ENCODE results near the gene SMURF2. TPM values are rescaled to one million over a fixed set of nuclear protein-coding genes. Genes with fewer than 3 reads are reported as not detected.

The SMURF2 gene
- polyA plus RNA-seq, 1 of the 3 experiments (the other 2 are of a cell fraction), result 36.6 TPM

GRCh38 chr17:64626827-64627226, 35.3 kb downstream of the SMURF2 start:
- POLR2A ChIA-PET, result interaction anchor here (0.5 kb wide), 1 partner anchor 9 kb away, joined by 3 read pairs; no protein-coding TSS in a partner anchor
- peaks cover 0 to 6% of the 10 kb centered on the region in 2 experiments; a peak in 1 of 4 replicates for H3K4me1 ChIP-seq (ENCODE audit: control insufficient read depth in 1 of 2, insufficient read depth in 2 of 2, low read depth in 1 of 2, low read length in 1 of 2)
- peaks cover 98% of the 10 kb centered on the region for H4K20me1 ChIP-seq (ENCODE audit: insufficient read depth)

GRCh38 chr17:64625541-64625940, 36.6 kb downstream of the SMURF2 start:
- POLR2A ChIA-PET, result no interaction called here
- TF ChIP-seq CTCF (IDR thresholded peaks at IDR 0.05) (no peak), POLR2AphosphoS5 (IDR thresholded peaks at IDR 0.05; ENCODE audit: low read depth, low read length) (no peak), SMC3 (IDR thresholded peaks at IDR 0.05; ENCODE audit: low read depth, low read length) (no peak), REST (IDR thresholded peaks at IDR 0.05; ENCODE audit: low read depth, low read length) (no peak), FOXM1 (IDR thresholded peaks at IDR 0.05; ENCODE audit: low read depth) (no peak)

More at GRCh38 chr17:64626827-64627226, 35.3 kb downstream of the SMURF2 start:
- Histone ChIP-seq H2AFZ (ENCODE audit: low read depth) (no peak overlapping the region), H3K4me2 (no peak overlapping the region), H3K27ac (ENCODE audit: low read depth in 2 of 2, low read length in 1 of 2) (peak overlapping the region in 1 of 2 experiments; percentile 68; a peak in 1 of 4 replicates), H3F3A (replicated peaks; ENCODE audit: insufficient read depth) (peaks cover 73% of the 10 kb centered on the region), H3K36me3 (replicated peaks in 1 of 2; ENCODE audit: control insufficient read depth in 1 of 2, insufficient read depth in 2 of 2, low read length in 1 of 2) (peaks cover 0 to 34% of the 10 kb centered on the region in 2 experiments), H3K9me2 (no peaks in the 10 kb centered on the region), H3K79me2 (ENCODE audit: insufficient read depth) (peaks cover 100% of the 10 kb centered on the region), H3K9me3 (no peaks in the 10 kb centered on the region), H3K27me3 (ENCODE audit: insufficient read depth) (no peaks in the 10 kb centered on the region), H3K9ac (no peak overlapping the region), H3K4me3 (ENCODE audit: low read depth in 2 of 2, low read length in 1 of 2) (no peak overlapping the region)
- 94% methylated on average over 3 of the region's 3 CpGs for WGBS (ENCODE audit: low lambda C conversion rate)
- CTCF ChIA-PET, result interaction anchor here (0.6 to 2.1 kb wide), 4 partner anchors 9 to 80 kb away, joined by 3 to 4 read pairs (median 3); no protein-coding TSS in a partner anchor
- DNase-seq, result no peak
- TF ChIP-seq RXRA (IDR thresholded peaks at IDR 0.05; ENCODE audit: borderline replicate concordance, low read depth) (no peak), RFX5 (IDR thresholded peaks at IDR 0.05; ENCODE audit: low read length) (no peak), SIN3A (IDR thresholded peaks at IDR 0.05; ENCODE audit: borderline replicate concordance, low read depth, low read length) (no peak), USF1 (IDR thresholded peaks at IDR 0.05; ENCODE audit: borderline replicate concordance, low read depth) (no peak), FOXM1 (IDR thresholded peaks at IDR 0.05; ENCODE audit: low read depth) (no peak), YY1 (IDR thresholded peaks at IDR 0.05; ENCODE audit: low read depth) (no peak), ZBTB33 (IDR thresholded peaks at IDR 0.05; ENCODE audit: borderline replicate concordance, low read depth) (no peak), IRF3 (IDR thresholded peaks at IDR 0.05; ENCODE audit: low read depth, low read length) (no peak)

More at GRCh38 chr17:64625541-64625940, 36.6 kb downstream of the SMURF2 start:
- Histone ChIP-seq H3K4me2 (no peak overlapping the region), H3K79me2 (ENCODE audit: insufficient read depth) (peaks cover 100% of the 10 kb centered on the region), H3K4me1 (ENCODE audit: control insufficient read depth in 1 of 2, insufficient read depth in 2 of 2, low read depth in 1 of 2, low read length in 1 of 2) (peaks cover 0 to 10% of the 10 kb centered on the region in 2 experiments; a peak in 1 of 4 replicates), H3K9me3 (no peaks in the 10 kb centered on the region), H3K27me3 (ENCODE audit: insufficient read depth) (no peaks in the 10 kb centered on the region), H3K9me2 (no peaks in the 10 kb centered on the region), H3K27ac (ENCODE audit: low read depth in 2 of 2, low read length in 1 of 2) (peak overlapping the region in 1 of 2 experiments; percentile 68; a peak in 1 of 4 replicates), H3K9ac (no peak overlapping the region), H3K36me3 (replicated peaks in 1 of 2; ENCODE audit: control insufficient read depth in 1 of 2, insufficient read depth in 2 of 2, low read length in 1 of 2) (peaks cover 0 to 41% of the 10 kb centered on the region in 2 experiments), H3F3A (replicated peaks; ENCODE audit: insufficient read depth) (peaks cover 78% of the 10 kb centered on the region), H3K4me3 (ENCODE audit: low read depth in 2 of 2, low read length in 1 of 2) (no peak overlapping the region), H2AFZ (ENCODE audit: low read depth) (no peak overlapping the region), H4K20me1 (ENCODE audit: insufficient read depth) (peaks cover 96% of the 10 kb centered on the region)
- DNase-seq, result no peak
- CTCF ChIA-PET, result interaction anchor here (2.1 kb wide), 1 partner anchor 8 kb away, joined by 4 read pairs; no protein-coding TSS in a partner anchor
- WGBS (ENCODE audit: low lambda C conversion rate), result 96% methylated on average over 4 of the region's 4 CpGs
